ENCODE measurements around the gene FLCN.
A peak's percentile ranks its signal among the peaks of the same experiment; 100 is the strongest.
"Not testable (repeated sequence)": the region's sequence is repeated elsewhere in the genome, so short reads cannot be mapped to it uniquely, and the experiment has no call there.

Gene FLCN

GRCh38 chr17:17237026-17237799 lies at the start of gene FLCN:
Gene FLCN (minus strand): TSS chr17:17237168. CDS start chr17:17228137, 9,031 bp downstream.
- peak; percentile 90 for DNase-seq

- no peak for DNase-seq
Observed at GRCh38 chr17:17285951-17286350, 49.0 kb upstream of the FLCN start.

GRCh38 chr17:17280613-17281549 lies 43.9 kb upstream of the FLCN start, which contains the start of gene COPS3:
Gene COPS3 (minus strand): TSS chr17:17281246. CDS start chr17:17281186, 60 bp downstream.
- peak; percentile 97 for DNase-seq

- DNase-seq: no peak
Observed at GRCh38 chr17:17279316-17279715, 42.3 kb upstream of the FLCN start.

GRCh38 chr17:17277431-17277830 lies 40.5 kb upstream of the FLCN start:
- not testable (repeated sequence) for DNase-seq

GRCh38 chr17:17275971-17276370 lies 39.0 kb upstream of the FLCN start:
- DNase-seq: no peak

- peak; percentile 31 for DNase-seq
Observed at GRCh38 chr17:17269926-17270773, 33.2 kb upstream of the FLCN start.

GRCh38 chr17:17264430-17264829 lies 27.5 kb upstream of the FLCN start:
- no peak for DNase-seq

GRCh38 chr17:17258998-17259397 lies 22.0 kb upstream of the FLCN start:
- DNase-seq: no peak

GRCh38 chr17:17258011-17258410 lies 21.0 kb upstream of the FLCN start:
- DNase-seq: no peak

- no peak for DNase-seq
Observed at GRCh38 chr17:17256316-17256715, 19.3 kb upstream of the FLCN start.

GRCh38 chr17:17255689-17256088 lies 18.7 kb upstream of the FLCN start:
- not testable (repeated sequence) for DNase-seq

- no peak for DNase-seq
Observed at GRCh38 chr17:17254036-17254435, 17.1 kb upstream of the FLCN start.

GRCh38 chr17:17253406-17253805 lies 16.4 kb upstream of the FLCN start:
- no peak for DNase-seq

- no peak for DNase-seq
Observed at GRCh38 chr17:17252149-17252661, 15.2 kb upstream of the FLCN start.

GRCh38 chr17:17246879-17247278 lies 9.9 kb upstream of the FLCN start:
- no peak for DNase-seq

- no peak for DNase-seq
Observed at GRCh38 chr17:17243163-17243562, 6.2 kb upstream of the FLCN start.

GRCh38 chr17:17242246-17242645 lies 5.3 kb upstream of the FLCN start:
- DNase-seq: no peak

GRCh38 chr17:17241656-17242055 lies 4.7 kb upstream of the FLCN start:
- DNase-seq: no peak

GRCh38 chr17:17239832-17240231 lies 2.9 kb upstream of the FLCN start:
- DNase-seq: no peak

GRCh38 chr17:17236295-17237025 lies 508 bp downstream of the FLCN start:
- DNase-seq: peak; percentile 2
